IPS-18c (cell line): ENCODE measurements around the gene TTC39A.

Source experiments
- H3K4me3 ChIP-seq: 2 replicates; pipeline ENCODE4 v1.7.0; 2013; ENCODE audit warnings: low read depth, mild to moderate bottlenecking, low read length, moderate library complexity; ENCODE audit not compliant: insufficient read depth
- H3K9me3 ChIP-seq: one replicate; pipeline ENCODE4 v1.6.1; 2013; ENCODE audit warnings: mild to moderate bottlenecking, low read length, moderate library complexity; ENCODE audit not compliant: control insufficient read depth, insufficient read depth

TTC39A gene

GRCh38 chr1:51293898-51294515, 36.4 kb downstream of the TTC39A start:
- H3K4me3 ChIP-seq = no peak overlapping the region
- peaks cover 4% of the 10 kb centered on the region for H3K9me3 ChIP-seq

- Histone ChIP-seq H3K9me3 (peaks cover 4% of the 10 kb centered on the region), H3K4me3 (no peak overlapping the region)
These were observed 39.9 kb downstream of the TTC39A start for GRCh38 chr1:51290489-51290847.

GRCh38 chr1:51289676-51290488, 40.5 kb downstream of the TTC39A start:
- H3K4me3 ChIP-seq = no peak overlapping the region

GRCh38 chr1:51288578-51288977, 41.8 kb downstream of the TTC39A start:
- Histone ChIP-seq H3K9me3 (peaks cover 2% of the 10 kb centered on the region), H3K4me3 (no peak overlapping the region)

More at GRCh38 chr1:51289676-51290488, 40.5 kb downstream of the TTC39A start:
- H3K9me3 ChIP-seq = peaks cover 4% of the 10 kb centered on the region

- no peak overlapping the region for H3K4me3 ChIP-seq
- H3K9me3 ChIP-seq = peaks cover 1% of the 10 kb centered on the region
These were observed 42.4 kb downstream of the TTC39A start for GRCh38 chr1:51287966-51288365.

- H3K4me3 ChIP-seq = no peak overlapping the region
- H3K9me3 ChIP-seq = no peaks in the 10 kb centered on the region
These were observed 45.3 kb downstream of the TTC39A start for GRCh38 chr1:51285055-51285454.

GRCh38 chr1:51284487-51284954, 45.8 kb downstream of the TTC39A start:
- no peaks in the 10 kb centered on the region for H3K9me3 ChIP-seq
- no peak overlapping the region for H3K4me3 ChIP-seq

- no peaks in the 10 kb centered on the region for H3K9me3 ChIP-seq
- H3K4me3 ChIP-seq = no peak overlapping the region
These were observed 46.4 kb downstream of the TTC39A start for GRCh38 chr1:51283979-51284378.

- H3K9me3 ChIP-seq = no peaks in the 10 kb centered on the region
These were observed 47.8 kb downstream of the TTC39A start for GRCh38 chr1:51282605-51283004.

GRCh38 chr1:51281807-51282206, 48.6 kb downstream of the TTC39A start:
- no peaks in the 10 kb centered on the region for H3K9me3 ChIP-seq
- no peak overlapping the region for H3K4me3 ChIP-seq

More at GRCh38 chr1:51282605-51283004, 47.8 kb downstream of the TTC39A start:
- H3K4me3 ChIP-seq = no peak overlapping the region

GRCh38 chr1:51280321-51280978, 49.9 kb downstream of the TTC39A start:
- Histone ChIP-seq H3K4me3 (no peak overlapping the region), H3K9me3 (no peaks in the 10 kb centered on the region)

- Histone ChIP-seq H3K9me3 (no peaks in the 10 kb centered on the region), H3K4me3 (no peak overlapping the region)
These were observed 54.1 kb downstream of the TTC39A start for GRCh38 chr1:51276286-51276685.

GRCh38 chr1:51274676-51275075, 55.7 kb downstream of the TTC39A start:
- H3K4me3 ChIP-seq = no peak overlapping the region
- no peaks in the 10 kb centered on the region for H3K9me3 ChIP-seq

- H3K9me3 ChIP-seq = no peaks in the 10 kb centered on the region
- no peak overlapping the region for H3K4me3 ChIP-seq
These were observed 57.4 kb downstream of the TTC39A start for GRCh38 chr1:51272916-51273315.

GRCh38 chr1:51270751-51271150, 59.6 kb downstream of the TTC39A start:
- no peak overlapping the region for H3K4me3 ChIP-seq
- H3K9me3 ChIP-seq = no peaks in the 10 kb centered on the region

- Histone ChIP-seq H3K9me3 (no peaks in the 10 kb centered on the region), H3K4me3 (no peak overlapping the region)
These were observed 61.7 kb downstream of the TTC39A start for GRCh38 chr1:51268634-51269033.

GRCh38 chr1:51266791-51267190, 63.6 kb downstream of the TTC39A start:
- Histone ChIP-seq H3K4me3 (no peak overlapping the region), H3K9me3 (no peaks in the 10 kb centered on the region)

- Histone ChIP-seq H3K4me3 (no peak overlapping the region), H3K9me3 (no peaks in the 10 kb centered on the region)
These were observed 64.2 kb downstream of the TTC39A start for GRCh38 chr1:51266181-51266580.
